OCI-LY3 (cell line): ENCODE measurements around the gene TMEM198.

ENCODE experiments used
- EZH2phosphoT487 ChIP-seq: fragments of 200-600 bp; shearing (Covaris generic); IDR thresholded peaks from 2 replicates; pipeline ENCODE4 v1.6.1; 2018; ENCODE audit warnings: antibody characterized with exemption, mixed run types, low read depth
- TF ChIP-seq, protein P1 (sequence below): fragments of 200-600, 300-600 bp; sonication (generic); IDR thresholded peaks from 2 replicates; pipeline ENCODE4 v1.5.1; 2014; ENCODE audit warnings: antibody characterized with exemption, low read length, low read depth

GRCh38 chr2:219573166-219573565, 29.3 kb downstream of the TMEM198 start:
- TF ChIP-seq, protein P1, sequence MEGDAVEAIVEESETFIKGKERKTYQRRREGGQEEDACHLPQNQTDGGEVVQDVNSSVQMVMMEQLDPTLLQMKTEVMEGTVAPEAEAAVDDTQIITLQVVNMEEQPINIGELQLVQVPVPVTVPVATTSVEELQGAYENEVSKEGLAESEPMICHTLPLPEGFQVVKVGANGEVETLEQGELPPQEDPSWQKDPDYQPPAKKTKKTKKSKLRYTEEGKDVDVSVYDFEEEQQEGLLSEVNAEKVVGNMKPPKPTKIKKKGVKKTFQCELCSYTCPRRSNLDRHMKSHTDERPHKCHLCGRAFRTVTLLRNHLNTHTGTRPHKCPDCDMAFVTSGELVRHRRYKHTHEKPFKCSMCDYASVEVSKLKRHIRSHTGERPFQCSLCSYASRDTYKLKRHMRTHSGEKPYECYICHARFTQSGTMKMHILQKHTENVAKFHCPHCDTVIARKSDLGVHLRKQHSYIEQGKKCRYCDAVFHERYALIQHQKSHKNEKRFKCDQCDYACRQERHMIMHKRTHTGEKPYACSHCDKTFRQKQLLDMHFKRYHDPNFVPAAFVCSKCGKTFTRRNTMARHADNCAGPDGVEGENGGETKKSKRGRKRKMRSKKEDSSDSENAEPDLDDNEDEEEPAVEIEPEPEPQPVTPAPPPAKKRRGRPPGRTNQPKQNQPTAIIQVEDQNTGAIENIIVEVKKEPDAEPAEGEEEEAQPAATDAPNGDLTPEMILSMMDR = no peak
- TF ChIP-seq EZH2phosphoT487 = no peak
